Endothelial cell of umbilical vein (primary cell): ENCODE data around the gene CCNE1. TPM values are rescaled to one million over a fixed set of nuclear protein-coding genes. Genes with fewer than 3 reads are reported as not detected.

Source experiments
- BruUV-seq: library from RNA; stranded (reverse); fragments of 400-500 nt; replicated peaks from 2 replicates; lab custom pipeline; 2021; lab: Mats Ljungman, UMichigan
- CTCF ChIA-PET: fragments of 300-600, 350-600 bp; sonication (Branson Sonifier 250); formaldehyde crosslinking; loops from one replicate; lab custom pipeline; 2021; ENCODE audit warnings: antibody characterized with exemption, inconsistent platforms; lab: Charles Lee
- POLR2A ChIA-PET: fragments of 300-600, 350-600 bp; sonication (Branson Sonifier 250); formaldehyde crosslinking; loops from one replicate; lab custom pipeline; 2021; ENCODE audit warnings: antibody characterized with exemption, inconsistent platforms; lab: Charles Lee
- DNase-seq: peaks from one replicate; pipeline ENCODE4 v3.0.0-alpha.2; 2011; ENCODE audit warnings: low read depth, low spot score
- FAIRE-seq: peaks from 2 replicates; lab custom pipeline; 2011; peaks lifted over from hg19 to GRCh38; lab: Jason Lieb, UNC
- H2AFZ ChIP-seq: 2 replicates; pipeline ENCODE4 v1.6.0; 2012; ENCODE audit warnings: low read depth, low read length, control low read depth, inconsistent platforms
- H3K27ac ChIP-seq: 2 replicates; pipeline ENCODE4 v1.5.1; 2011; ENCODE audit warnings: low read depth, mild to moderate bottlenecking, control low read depth, low read length, moderate library complexity; ENCODE audit not compliant: insufficient read depth
- H3K27me3 ChIP-seq, 2 experiments: 2 replicates each; pipeline versions ENCODE4 v1.6.0 to v1.6.1; 2011; ENCODE audit warnings: low read length in 2 of 2, mixed read lengths in 1 of 2; ENCODE audit not compliant: control insufficient read depth in 2 of 2, insufficient read depth in 2 of 2
- H3K36me3 ChIP-seq, 2 experiments: 2 replicates in 1 of 2; 3 replicates in 1 of 2; pipeline ENCODE4 v1.5.1; 2011; ENCODE audit warnings: low read length in 2 of 2, mild to moderate bottlenecking in 1 of 2, moderate library complexity in 1 of 2; ENCODE audit not compliant: control insufficient read depth in 2 of 2, insufficient read depth in 2 of 2; ENCODE audit errors: extremely low read depth in 1 of 2
- H3K4me1 ChIP-seq: 3 replicates; pipeline ENCODE4 v1.5.1; 2011; ENCODE audit warnings: mild to moderate bottlenecking, low read length; ENCODE audit not compliant: control insufficient read depth, insufficient read depth; ENCODE audit errors: extremely low read depth
- H3K4me2 ChIP-seq: 2 replicates; pipeline ENCODE4 v1.6.1; 2011; ENCODE audit warnings: low read length, control low read depth, mixed read lengths; ENCODE audit not compliant: insufficient read depth
- H3K4me3 ChIP-seq, 3 experiments: fragments of 200-600 bp in 1 of 3; sonication (generic), shearing (Covaris generic) in 1 of 3; replicated peaks in 1 of 3; 2 replicates each; pipeline ENCODE4 v1.5.1; 2011 to 2016; ENCODE audit warnings: control low read depth in 3 of 3, low read length in 3 of 3, mild to moderate bottlenecking in 2 of 3, inconsistent platforms in 1 of 3, low read depth in 1 of 3, moderate library complexity in 1 of 3; ENCODE audit not compliant: insufficient read depth in 1 of 3
- H3K79me2 ChIP-seq: 2 replicates; pipeline ENCODE4 v1.6.0; 2012; ENCODE audit warnings: low read length, inconsistent platforms; ENCODE audit not compliant: control insufficient read depth, insufficient read depth
- H3K9ac ChIP-seq: replicated peaks from 2 replicates; pipeline ENCODE3; 2011; ENCODE audit warnings: low read length, control low read depth; ENCODE audit not compliant: insufficient read depth; ENCODE audit errors: extremely low read depth
- H3K9me1 ChIP-seq: replicated peaks from 3 replicates; pipeline ENCODE4 v1.6.0; 2011; ENCODE audit warnings: mild to moderate bottlenecking, low read length; ENCODE audit not compliant: control insufficient read depth, insufficient read depth; ENCODE audit errors: extremely low read depth
- H3K9me3 ChIP-seq: replicated peaks from 2 replicates; pipeline ENCODE4 v1.5.1; 2012; ENCODE audit warnings: low read length, inconsistent platforms; ENCODE audit not compliant: control insufficient read depth, insufficient read depth
- H4K20me1 ChIP-seq: replicated peaks from 2 replicates; pipeline ENCODE3; 2011; ENCODE audit warnings: mild to moderate bottlenecking, low read length; ENCODE audit not compliant: control insufficient read depth, insufficient read depth; ENCODE audit errors: extremely low read depth
- EZH2 ChIP-seq: IDR thresholded peaks from 2 replicates; pipeline ENCODE4 v1.6.1; 2012; ENCODE audit warnings: borderline replicate concordance, low read depth, mild to moderate bottlenecking, moderate library complexity, low read length, inconsistent platforms; ENCODE audit not compliant: severe bottlenecking
- FOS ChIP-seq: IDR thresholded peaks from 2 replicates; pipeline ENCODE4 v1.6.1; 2011; ENCODE audit warnings: mild to moderate bottlenecking, low read length, moderate library complexity, borderline replicate concordance; ENCODE audit not compliant: insufficient read depth
- GATA2 ChIP-seq: IDR thresholded peaks from 2 replicates; pipeline ENCODE4 v1.7.0; 2011; ENCODE audit warnings: low read depth, mild to moderate bottlenecking, moderate library complexity, mixed read lengths, low read length; ENCODE audit not compliant: insufficient read length, insufficient read depth
- JUN ChIP-seq: IDR thresholded peaks from 2 replicates; pipeline ENCODE4 v1.6.1; 2011; ENCODE audit warnings: borderline replicate concordance, low read depth; ENCODE audit not compliant: insufficient read length, insufficient read depth
- MYC ChIP-seq: IDR thresholded peaks from one replicate; pipeline ENCODE4 v1.6.1; 2011; ENCODE audit warnings: mild to moderate bottlenecking, low read depth, low read length
- POLR2A ChIP-seq: IDR thresholded peaks from 2 replicates; pipeline ENCODE4 v1.6.1; 2012; ENCODE audit warnings: low read depth, mild to moderate bottlenecking, control low read depth, low read length
- POLR2AphosphoS5 ChIP-seq: IDR thresholded peaks from 2 replicates; pipeline ENCODE4 v1.6.1; 2012; ENCODE audit warnings: low read depth, mild to moderate bottlenecking, control low read depth, low read length, moderate library complexity; ENCODE audit not compliant: insufficient read depth
- dilution Hi-C: fragments of 300-500 bp; cut with MboI; formaldehyde crosslinking; loops from one replicate; pipeline ENCODE4 v1.15.0; 2019; ENCODE audit warnings: low sequenced_read_pairs; ENCODE audit not compliant: extremely low pct_ligation_motif_present
- intact Hi-C: fragments of 100-400 bp; cut with micrococcal nuclease; formaldehyde crosslinking; loops from one replicate; pipeline ENCODE4 v1.10.0; 2022
- polyA plus RNA-seq, 4 experiments: library from polyadenylated mRNA; depleted of rRNA in 3 of 4; stranded (reverse) in 3 of 4; unstranded in 1 of 4; fragments of >200 nt; gene quantifications; 2 replicates each; pipeline versions ENCODE4 v1.2.1 to v1.2.3, GENCODE V29; 2011 to 2012; ENCODE audit warnings: missing spikeins in 1 of 4
- total RNA-seq: library from RNA; stranded (reverse); gene quantifications from 2 replicates; pipeline ENCODE4 v1.2.3, GENCODE V29; 2021
- TF ChIP-seq, protein P1 (sequence below), 2 donors: IDR thresholded peaks; 1 replicate in 1 of 2; 2 replicates in 1 of 2; pipeline ENCODE4 v1.5.1; 2011; ENCODE audit warnings: low read length in 2 of 2, mild to moderate bottlenecking in 2 of 2, moderate library complexity in 2 of 2, control low read depth in 1 of 2, inconsistent platforms in 1 of 2, low read depth in 1 of 2; ENCODE audit not compliant: insufficient read depth in 1 of 2; ENCODE audit errors: extremely low read depth in 1 of 2
- TF ChIP-seq, protein P2 (sequence below): IDR thresholded peaks from 2 replicates; pipeline ENCODE4 v1.6.1; 2011; ENCODE audit not compliant: insufficient read depth, insufficient read length

The CCNE1 gene
- total and polyA plus RNA-seq, 2 donors (not counting 3 experiments of a cell fraction or from before 2014, with no cell fraction given), result 8.3 to 10.1 TPM

DNA sequence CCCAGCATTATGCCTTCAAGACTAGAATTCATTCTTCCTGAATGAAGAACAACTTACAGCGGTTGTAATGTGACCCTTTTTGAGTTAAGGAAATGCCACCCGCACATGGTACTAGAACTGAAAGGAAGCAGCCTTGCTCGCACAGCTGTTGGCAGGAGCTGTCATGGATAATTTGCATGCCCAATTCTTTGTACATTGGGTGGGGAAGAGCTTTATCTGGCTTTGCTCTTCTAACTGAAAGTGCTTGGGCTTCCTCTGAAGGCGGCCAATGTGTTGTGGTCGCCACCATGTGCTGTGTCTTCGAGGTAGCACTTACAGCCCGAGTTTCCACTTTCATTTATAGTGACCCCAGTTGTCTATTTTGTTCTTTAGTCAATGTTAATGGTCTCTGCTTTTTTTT is 3.4 kb downstream of the CCNE1 start:
- H3K9me1 ChIP-seq, result no peaks in the 10 kb centered on the region
- H3K9ac ChIP-seq, result no peak overlapping the region
- dilution Hi-C loops (no loop called here), intact Hi-C loops (no loop called here)
- H4K20me1 ChIP-seq, result no peaks in the 10 kb centered on the region
- H3K4me3 ChIP-seq, result no peak overlapping the region
- no peaks in the 10 kb centered on the region for H3K27me3 ChIP-seq
- no peaks in the 10 kb centered on the region for H3K36me3 ChIP-seq
- ChIA-PET POLR2A (no interaction called here), CTCF (interaction anchor here (0.6 to 2.0 kb wide), 2 partner anchors 29 to 55 kb away, joined by 3 to 8 read pairs; no protein-coding TSS in a partner anchor)
- no peak overlapping the region for H2AFZ ChIP-seq
- no TSS peak for BruUV-seq
- H3K27ac ChIP-seq, result no peak overlapping the region
- no peaks in the 10 kb centered on the region for H3K4me1 ChIP-seq
- TF ChIP-seq POLR2AphosphoS5 (no peak), EZH2 (no peak), JUN (no peak), POLR2A (no peak), FOS (no peak), MYC (no peak), GATA2 (no peak)
- TF ChIP-seq, protein P1, sequence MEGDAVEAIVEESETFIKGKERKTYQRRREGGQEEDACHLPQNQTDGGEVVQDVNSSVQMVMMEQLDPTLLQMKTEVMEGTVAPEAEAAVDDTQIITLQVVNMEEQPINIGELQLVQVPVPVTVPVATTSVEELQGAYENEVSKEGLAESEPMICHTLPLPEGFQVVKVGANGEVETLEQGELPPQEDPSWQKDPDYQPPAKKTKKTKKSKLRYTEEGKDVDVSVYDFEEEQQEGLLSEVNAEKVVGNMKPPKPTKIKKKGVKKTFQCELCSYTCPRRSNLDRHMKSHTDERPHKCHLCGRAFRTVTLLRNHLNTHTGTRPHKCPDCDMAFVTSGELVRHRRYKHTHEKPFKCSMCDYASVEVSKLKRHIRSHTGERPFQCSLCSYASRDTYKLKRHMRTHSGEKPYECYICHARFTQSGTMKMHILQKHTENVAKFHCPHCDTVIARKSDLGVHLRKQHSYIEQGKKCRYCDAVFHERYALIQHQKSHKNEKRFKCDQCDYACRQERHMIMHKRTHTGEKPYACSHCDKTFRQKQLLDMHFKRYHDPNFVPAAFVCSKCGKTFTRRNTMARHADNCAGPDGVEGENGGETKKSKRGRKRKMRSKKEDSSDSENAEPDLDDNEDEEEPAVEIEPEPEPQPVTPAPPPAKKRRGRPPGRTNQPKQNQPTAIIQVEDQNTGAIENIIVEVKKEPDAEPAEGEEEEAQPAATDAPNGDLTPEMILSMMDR (IDR thresholded peaks at IDR 0.05; ENCODE audit: extremely low read depth in 1 of 2, insufficient read depth in 1 of 2, low read depth in 1 of 2, low read length in 2 of 2), result no peak
- TF ChIP-seq, protein P2, sequence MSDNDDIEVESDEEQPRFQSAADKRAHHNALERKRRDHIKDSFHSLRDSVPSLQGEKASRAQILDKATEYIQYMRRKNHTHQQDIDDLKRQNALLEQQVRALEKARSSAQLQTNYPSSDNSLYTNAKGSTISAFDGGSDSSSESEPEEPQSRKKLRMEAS, result no peak
- H3K79me2 ChIP-seq, result no peaks in the 10 kb centered on the region
- H3K4me2 ChIP-seq, result no peak overlapping the region
- DNase-seq (no peak), FAIRE-seq (no peak)
- no peaks in the 10 kb centered on the region for H3K9me3 ChIP-seq
